Suppressor macrophage treated with lipopolysaccharide for 4 hours (primary cell): ENCODE data around the gene SH3BP2.

Experiments used
- DNase-seq: peaks from one replicate; pipeline ENCODE4 v3.0.0-alpha.2; 2020

The SH3BP2 gene

GRCh38 chr4:2792396-2792710 is 532 bp upstream of the SH3BP2 start:
- DNase-seq: no peak

- peak; percentile 93 for DNase-seq
Observed at GRCh38 chr4:2793586-2794485, 951 bp downstream of the SH3BP2 start.

- DNase-seq: peak; percentile 83
Observed at GRCh38 chr4:2794486-2795299, 1.8 kb downstream of the SH3BP2 start.

- DNase-seq: no peak
Observed at GRCh38 chr4:2795300-2795892, 2.5 kb downstream of the SH3BP2 start.

GRCh38 chr4:2795893-2796848 is 3.3 kb downstream of the SH3BP2 start:
- DNase-seq: no peak

- no peak for DNase-seq
Observed at GRCh38 chr4:2796849-2797544, 4.1 kb downstream of the SH3BP2 start.

GRCh38 chr4:2797545-2798305 is 4.8 kb downstream of the SH3BP2 start:
- no peak for DNase-seq

- peak; percentile 89 for DNase-seq
Observed at GRCh38 chr4:2798399-2799223, 5.7 kb downstream of the SH3BP2 start.

GRCh38 chr4:2799224-2799911 is 6.5 kb downstream of the SH3BP2 start:
- DNase-seq: peak; percentile 56

GRCh38 chr4:2799971-2800690 is 7.2 kb downstream of the SH3BP2 start:
- DNase-seq: no peak

GRCh38 chr4:2800691-2801596 is 8.1 kb downstream of the SH3BP2 start:
- peak; percentile 96 for DNase-seq

GRCh38 chr4:2802618-2803531 is 10.0 kb downstream of the SH3BP2 start:
- DNase-seq: no peak

- peak; percentile 96 for DNase-seq
Observed at GRCh38 chr4:2803624-2804448, 11.0 kb downstream of the SH3BP2 start.

- no peak for DNase-seq
Observed at GRCh38 chr4:2804449-2804972, 11.6 kb downstream of the SH3BP2 start.

- DNase-seq: no peak
Observed at GRCh38 chr4:2804973-2805501, 12.2 kb downstream of the SH3BP2 start.
